SK-N-MC (cell line): ENCODE measurements around the gene EEF2K.

Source experiments
- EZH2 ChIP-seq: fragments of 200-600 bp; sonication (generic); IDR thresholded peaks from one replicate; pipeline ENCODE4 v1.6.1; 2017; ENCODE audit warnings: antibody characterized with exemption
- FOXP2 ChIP-seq: optimal IDR thresholded peaks from 2 replicates; pipeline ENCODE3; 2011; ENCODE audit warnings: mild to moderate bottlenecking, moderate library complexity; ENCODE audit not compliant: insufficient read depth; ENCODE audit errors: extremely low read length, control extremely low read depth
- POLR2AphosphoS5 ChIP-seq: IDR thresholded peaks from 2 replicates; pipeline ENCODE4 v1.6.1; 2012; ENCODE audit warnings: mild to moderate bottlenecking, low read depth, low read length, borderline replicate concordance

GRCh38 chr16:22202261-22202637 is 3.8 kb upstream of the EEF2K start:
- TF ChIP-seq EZH2 (no peak), POLR2AphosphoS5 (no peak), FOXP2 (no peak)
